Muscle layer of duodenum (tissue), 2 donors: ENCODE data around the gene TUSC2.

Source experiments
- H3K27ac ChIP-seq: one replicate; pipeline ENCODE4 v1.7.0; 2013; ENCODE audit warnings: mild to moderate bottlenecking, low read length
- H3K27me3 ChIP-seq: one replicate; pipeline ENCODE4 v1.7.0; 2013; ENCODE audit warnings: low read depth, mild to moderate bottlenecking, control low read depth, low read length
- H3K36me3 ChIP-seq, 2 donors: one replicate each; pipeline ENCODE4 v1.7.0; 2013; ENCODE audit warnings: low read length in 2 of 2, control low read depth in 1 of 2, mild to moderate bottlenecking in 1 of 2; ENCODE audit not compliant: insufficient read depth in 2 of 2, control insufficient read depth in 1 of 2
- H3K4me1 ChIP-seq, 2 donors: one replicate each; pipeline ENCODE4 v1.7.0; 2013; ENCODE audit warnings: low read length in 2 of 2, mild to moderate bottlenecking in 2 of 2, control low read depth in 1 of 2, moderate library complexity in 1 of 2; ENCODE audit not compliant: insufficient read depth in 2 of 2, control insufficient read depth in 1 of 2
- H3K4me3 ChIP-seq, 2 donors: one replicate each; pipeline ENCODE4 v1.7.0; 2013; ENCODE audit warnings: low read length in 2 of 2, low read depth in 1 of 2, mild to moderate bottlenecking in 1 of 2
- H3K9me3 ChIP-seq, 2 donors: one replicate each; pipeline ENCODE4 v1.7.0; 2013; ENCODE audit warnings: low read length in 2 of 2, control low read depth in 1 of 2, mild to moderate bottlenecking in 1 of 2; ENCODE audit not compliant: control insufficient read depth in 1 of 2
- donor health status: healthy.

The TUSC2 gene

GRCh38 chr3:50275141-50275995, 52.7 kb downstream of the TUSC2 start:
- Histone ChIP-seq H3K36me3 (peaks cover 0 to 3% of the 10 kb centered on the region in 2 donors), H3K27me3 (peaks cover 4% of the 10 kb centered on the region), H3K27ac (no peak overlapping the region), H3K4me1 (peaks cover 5 to 38% of the 10 kb centered on the region in 2 donors), H3K4me3 (no peak overlapping the region), H3K9me3 (no peaks in the 10 kb centered on the region)
